Measurements from ENCODE around the gene AGAP1.

- no peak for TF ChIP-seq POLR2AphosphoS5 (IDR thresholded peaks at IDR 0.05; ENCODE audit: low read depth, low read length)
- TF ChIP-seq POLR2A (IDR thresholded peaks at IDR 0.05; ENCODE audit: low read depth, low read length), result no peak
These were observed 63.1 kb downstream of the AGAP1 start for GRCh38 chr2:235556901-235557300.

Data from GM12892 (cell line).